ENCODE measurements around the gene FUOM.

The FUOM gene

GRCh38 chr10:133309100-133309719, 48.6 kb downstream of the FUOM start:
- DNase-seq = peak; percentile 54

DNA sequence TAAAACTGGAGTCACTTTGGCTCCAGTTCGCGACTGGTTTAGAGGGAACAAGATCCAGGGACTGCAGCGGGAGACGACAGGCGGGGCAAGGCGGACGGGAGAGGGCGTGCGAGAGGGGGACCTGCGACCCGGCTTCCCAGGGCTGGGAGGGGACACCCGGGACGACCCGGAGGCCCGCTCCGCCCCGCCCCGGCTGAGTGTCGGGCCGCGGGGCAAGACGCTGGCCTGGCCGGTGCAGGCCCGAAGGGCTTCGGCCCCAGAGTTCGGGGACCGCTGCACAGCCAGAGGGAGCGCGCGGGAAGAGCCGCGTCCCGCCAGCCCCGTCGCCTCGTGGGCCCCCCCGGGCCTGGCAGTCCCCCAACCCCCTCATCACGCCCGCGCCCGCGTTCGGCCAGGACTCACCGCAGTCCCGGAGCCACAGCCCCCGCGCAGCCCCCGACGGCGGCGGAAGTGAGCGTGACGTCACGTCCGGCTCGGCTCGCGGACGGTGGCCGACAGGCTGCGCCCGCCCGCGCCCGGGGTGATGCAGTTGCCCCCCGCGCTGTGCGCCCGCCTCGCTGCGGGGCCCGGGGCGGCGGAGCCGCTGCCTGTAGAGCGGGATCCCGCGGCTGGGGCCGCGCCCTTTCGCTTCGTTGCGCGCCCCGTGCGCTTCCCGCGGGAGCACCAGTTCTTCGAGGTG, 49.3 kb downstream of the FUOM start, which contains the start of the genes TUBGCP2 and ZNF511:
TUBGCP2 (minus strand) TSS at position 452 of the 679 bp plus-strand sequence. CDS start 5,931 bp downstream, outside the sequence.
ZNF511 (plus strand) TSS at position 494 of the 679 bp plus-strand sequence; CDS start at position 524, 30 bp downstream.
- DNase-seq = peak; percentile 26

GRCh38 chr10:133307776-133308420, 49.9 kb downstream of the FUOM start:
- peak; percentile 39 for DNase-seq

DNA sequence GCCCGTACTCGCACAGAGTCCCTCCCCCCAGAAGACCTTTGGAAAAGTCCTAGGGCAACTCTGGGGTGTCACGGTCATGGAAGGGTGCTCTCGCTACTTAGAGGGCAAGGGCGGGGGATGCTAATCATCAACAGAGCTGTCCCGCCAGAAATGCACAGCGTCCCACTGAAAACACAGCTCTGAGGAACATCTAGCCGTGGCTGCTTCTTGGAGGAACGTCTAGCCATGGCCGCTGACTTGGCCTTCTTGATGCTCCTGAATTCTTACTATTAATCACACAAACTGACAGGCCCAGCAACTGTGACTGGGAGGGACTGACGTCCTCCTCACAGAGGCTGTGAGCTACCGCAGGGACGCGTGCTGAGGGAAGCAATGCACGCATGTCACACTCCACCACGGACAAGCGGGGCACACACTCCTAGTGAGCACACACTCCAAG, 50.9 kb downstream of the FUOM start:
- no peak for DNase-seq

DNA sequence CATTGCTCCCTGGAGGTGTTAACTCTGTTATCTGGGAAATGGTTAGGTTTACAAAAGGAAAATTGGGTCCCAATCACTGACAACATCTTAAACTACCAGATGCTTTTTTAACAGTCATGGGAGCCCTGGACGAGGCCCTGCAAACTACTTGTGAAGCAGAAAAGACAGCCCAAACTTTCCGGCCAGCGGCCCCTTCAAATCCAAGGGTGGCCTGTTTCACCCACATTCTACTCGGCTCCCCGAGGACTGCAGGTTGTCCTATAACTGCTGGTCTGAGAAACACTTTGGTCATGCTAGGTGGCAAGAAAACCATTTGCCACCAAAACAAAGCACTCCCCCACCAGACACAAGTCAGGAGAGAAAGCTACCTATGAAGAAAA, 51.7 kb downstream of the FUOM start:
- no peak for DNase-seq
